Astrocyte of the cerebellum (primary cell): Measurements from ENCODE around the gene PSMA6.

Experiments used
- DNase-seq: peaks from one replicate; pipeline ENCODE4 v3.0.0-alpha.2; 2011; ENCODE audit warnings: low read depth
- H3K4me3 ChIP-seq: 2 replicates; pipeline ENCODE4 v1.5.1; 2011; ENCODE audit warnings: mild to moderate bottlenecking, low read depth, low read length, moderate library complexity
- CTCF ChIP-seq: IDR thresholded peaks from 2 replicates; pipeline ENCODE4 v1.5.1; 2012; ENCODE audit warnings: low read length, low read depth, moderate library complexity, mild to moderate bottlenecking; ENCODE audit errors: missing control alignments
- in situ Hi-C: cut with HindIII; loops from 2 replicates; pipeline ENCODE4 v1.10.0; 2017; ENCODE audit warnings: low sequenced_read_pairs

The PSMA6 gene

DNA sequence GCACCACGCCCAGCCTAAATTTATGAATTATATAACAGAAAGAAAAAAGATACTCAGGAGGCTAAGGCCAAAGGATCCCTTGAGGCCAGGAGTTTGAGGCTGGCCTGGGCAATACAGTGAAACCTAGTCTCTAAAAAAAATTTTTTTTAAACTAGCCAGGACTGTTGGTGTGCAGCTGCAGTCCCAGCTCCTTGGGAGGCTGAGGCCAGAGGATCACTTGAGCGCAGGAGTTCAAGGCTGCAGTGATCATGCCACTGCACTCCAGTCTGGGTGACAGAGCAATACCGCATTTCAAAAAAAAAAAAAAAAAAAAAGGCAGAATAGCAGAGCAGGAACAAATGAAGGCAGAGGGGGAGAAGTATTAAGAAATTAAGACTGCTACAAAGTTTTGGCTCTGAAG is 2.6 kb upstream of the PSMA6 start:
- H3K4me3 ChIP-seq = no peak overlapping the region
- no peak for DNase-seq
- in situ Hi-C loops = no loop called here
- TF ChIP-seq CTCF = no peak

- in situ Hi-C loops = no loop called here
- DNase-seq = no peak
- TF ChIP-seq CTCF = no peak
- H3K4me3 ChIP-seq = peak overlapping the region; percentile 83
Measured at GRCh38 chr14:35292770-35293561, 784 bp downstream of the PSMA6 start.

DNA sequence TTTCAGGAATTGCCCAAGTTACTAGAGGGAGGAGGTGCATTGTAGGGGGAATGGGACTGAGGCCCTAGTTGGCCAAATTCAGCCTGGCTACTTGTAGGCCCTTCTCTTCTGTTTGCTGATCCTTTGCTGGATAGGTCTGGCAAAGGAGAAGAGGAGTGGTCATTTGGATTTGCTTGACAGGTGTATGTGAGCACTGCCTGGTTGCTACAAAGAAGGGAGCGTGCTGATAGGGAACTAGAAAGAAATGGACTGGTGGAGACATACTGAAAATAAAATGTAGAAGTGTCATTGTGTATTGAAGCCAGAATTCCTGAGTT is 3.6 kb downstream of the PSMA6 start:
- no peak for TF ChIP-seq CTCF
- in situ Hi-C loops = no loop called here
- no peak overlapping the region for H3K4me3 ChIP-seq
- DNase-seq = no peak

- TF ChIP-seq CTCF = no peak
- no peak overlapping the region for H3K4me3 ChIP-seq
- DNase-seq = no peak
- in situ Hi-C loops = no loop called here
Measured at GRCh38 chr14:35296545-35296944, 4.4 kb downstream of the PSMA6 start.

- in situ Hi-C loops = no loop called here
- TF ChIP-seq CTCF = no peak
- no peak for DNase-seq
- H3K4me3 ChIP-seq = no peak overlapping the region
Measured at GRCh38 chr14:35297706-35298105, 5.5 kb downstream of the PSMA6 start.

GRCh38 chr14:35298351-35298750 is 6.2 kb downstream of the PSMA6 start:
- TF ChIP-seq CTCF = no peak
- no peak for DNase-seq
- no peak overlapping the region for H3K4me3 ChIP-seq
- in situ Hi-C loops = no loop called here
